CD4-positive, alpha-beta memory T cell (primary cell): ENCODE results near the gene CD22. TPM values are rescaled to one million over a fixed set of nuclear protein-coding genes. Genes with fewer than 3 reads are reported as not detected.
A peak's percentile ranks its signal among the peaks of the same experiment; 100 is the strongest.
"Not testable (repeated sequence)": the region's sequence is repeated elsewhere in the genome, so short reads cannot be mapped to it uniquely, and the experiment has no call there.

Experiments
- CTCF ChIA-PET: fragments of 350-600 bp; sonication (Branson Sonifier 250); formaldehyde crosslinking; loops from one replicate; lab custom pipeline; 2021; ENCODE audit warnings: inconsistent platforms; ENCODE audit not compliant: partially characterized antibody; lab: Charles Lee
- POLR2A ChIA-PET: fragments of 350-600 bp; sonication (Branson Sonifier 250); formaldehyde crosslinking; loops from one replicate; lab custom pipeline; 2021; ENCODE audit not compliant: partially characterized antibody; lab: Charles Lee
- DNase-seq, 5 donors: peaks; one replicate each; pipeline versions ENCODE4 v3.0.0 to v3.0.0-alpha.2; 2020 to 2022; ENCODE audit warnings: mixed read lengths in 1 of 5
- H3K27ac ChIP-seq: one replicate; pipeline ENCODE4 v1.7.0; 2013; ENCODE audit warnings: low read depth, low read length
- H3K27me3 ChIP-seq: 2 replicates; pipeline ENCODE4 v1.7.0; 2013; ENCODE audit warnings: mild to moderate bottlenecking, low read length, moderate library complexity; ENCODE audit not compliant: insufficient read depth
- H3K36me3 ChIP-seq: 2 replicates; pipeline ENCODE4 v1.7.0; 2013; ENCODE audit warnings: mild to moderate bottlenecking, low read length, moderate library complexity; ENCODE audit not compliant: insufficient read depth
- H3K4me1 ChIP-seq: 2 replicates; pipeline ENCODE4 v1.7.0; 2013; ENCODE audit warnings: mild to moderate bottlenecking, low read length, moderate library complexity; ENCODE audit not compliant: insufficient read depth
- H3K4me3 ChIP-seq, 2 donors: one replicate each; pipeline ENCODE4 v1.7.0; 2013; ENCODE audit warnings: low read length in 2 of 2, mild to moderate bottlenecking in 1 of 2
- H3K9me3 ChIP-seq, 2 donors: one replicate each; pipeline ENCODE4 v1.7.0; 2013; ENCODE audit warnings: low read length in 2 of 2, control low read depth in 1 of 2; ENCODE audit not compliant: control insufficient read depth in 1 of 2
- H3K27ac Mint-ChIP-seq, 7 donors: one replicate each; pipeline ENCODE4 v1.8.0; 2020 to 2021; ENCODE audit warnings: mixed read lengths in 7 of 7, mild to moderate bottlenecking in 6 of 7, inconsistent platforms in 3 of 7, moderate library complexity in 3 of 7
- H3K27me3 Mint-ChIP-seq, 2 donors: one replicate each; pipeline ENCODE4 v1.8.0; 2020 to 2021; ENCODE audit warnings: mixed read lengths in 2 of 2
- H3K36me3 Mint-ChIP-seq, 2 donors: one replicate each; pipeline ENCODE4 v1.8.0; 2020 to 2021; ENCODE audit warnings: mixed read lengths in 2 of 2, inconsistent platforms in 1 of 2, mild to moderate bottlenecking in 1 of 2
- H3K4me1 Mint-ChIP-seq, 4 donors: one replicate each; pipeline ENCODE4 v1.8.0; 2020 to 2021; ENCODE audit warnings: mixed read lengths in 4 of 4, mild to moderate bottlenecking in 1 of 4
- H3K4me3 Mint-ChIP-seq, 8 donors: one replicate each; pipeline ENCODE4 v1.8.0; 2020 to 2021; ENCODE audit warnings: mixed read lengths in 8 of 8, mild to moderate bottlenecking in 7 of 8, moderate library complexity in 6 of 8, inconsistent platforms in 3 of 8
- H3K9me3 Mint-ChIP-seq, 8 donors: one replicate each; pipeline ENCODE4 v1.8.0; 2020 to 2021; ENCODE audit warnings: mixed read lengths in 8 of 8, mild to moderate bottlenecking in 5 of 8, inconsistent platforms in 3 of 8, moderate library complexity in 1 of 8
- intact Hi-C: fragments of 100-400 bp; cut with micrococcal nuclease; formaldehyde crosslinking; loops from one replicate; pipeline ENCODE4 v1.15.1; 2023
- polyA plus RNA-seq, 2 donors: library from polyadenylated mRNA; unstranded; fragments of 300-500 nt; fragmentation: Illumina TruSeq; gene quantifications; one replicate each; pipeline ENCODE4 v1.2.3, GENCODE V29; 2021
- total RNA-seq, 2 experiments: library from RNA; stranded (reverse); gene quantifications; one replicate each; pipeline ENCODE4 v1.2.3, GENCODE V29; 2021

CD22 gene
- total and polyA plus RNA-seq, 4 experiments from 2014 or later, result 0.30 to 1.8 (median 0.32) TPM

DNA sequence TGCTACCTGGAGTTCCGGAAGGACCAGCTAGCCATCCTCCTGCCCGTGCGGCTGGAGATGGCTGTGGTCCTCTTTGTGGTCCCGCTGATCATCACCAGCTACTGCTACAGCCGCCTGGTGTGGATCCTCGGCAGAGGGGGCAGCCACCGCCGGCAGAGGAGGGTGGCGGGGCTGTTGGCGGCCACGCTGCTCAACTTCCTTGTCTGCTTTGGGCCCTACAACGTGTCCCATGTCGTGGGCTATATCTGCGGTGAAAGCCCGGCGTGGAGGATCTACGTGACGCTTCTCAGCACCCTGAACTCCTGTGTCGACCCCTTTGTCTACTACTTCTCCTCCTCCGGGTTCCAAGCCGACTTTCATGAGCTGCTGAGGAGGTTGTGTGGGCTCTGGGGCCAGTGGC lies 30.4 kb downstream of the CD22 start:
- intact Hi-C loops, H3K4me3 Mint-ChIP-seq, H3K9me3 ChIP-seq, H3K4me1 Mint-ChIP-seq, H3K4me3 ChIP-seq, H3K27me3 ChIP-seq, H3K36me3 Mint-ChIP-seq, H3K4me1 ChIP-seq, H3K27ac ChIP-seq, H3K27ac Mint-ChIP-seq, CTCF ChIA-PET, H3K27me3 Mint-ChIP-seq, H3K9me3 Mint-ChIP-seq, DNase-seq, POLR2A ChIA-PET, H3K36me3 ChIP-seq: not testable (repeated sequence)

DNA sequence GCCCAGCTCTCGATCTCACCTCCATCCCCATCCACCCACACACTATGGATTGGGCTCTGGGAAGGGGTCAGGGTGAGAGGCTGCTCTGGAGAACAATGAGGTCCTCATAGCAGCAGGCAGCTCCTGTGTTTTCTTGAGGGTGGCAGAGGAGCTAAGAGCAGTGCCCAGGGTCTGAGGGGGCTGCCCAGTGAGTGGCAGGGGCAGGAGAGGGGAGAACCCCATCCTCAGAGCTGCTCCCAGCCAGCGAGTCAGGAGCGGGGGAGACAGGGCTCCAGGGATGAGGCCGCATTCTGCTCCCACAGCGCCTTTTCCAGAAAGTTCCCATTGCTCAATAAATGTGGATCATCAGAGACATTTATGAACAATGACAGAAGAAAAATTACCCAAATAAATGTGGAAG lies 31.1 kb downstream of the CD22 start:
- H3K27me3 ChIP-seq, intact Hi-C loops, DNase-seq, H3K4me3 ChIP-seq, H3K36me3 ChIP-seq, H3K9me3 Mint-ChIP-seq, H3K27ac Mint-ChIP-seq, H3K4me1 Mint-ChIP-seq, POLR2A ChIA-PET, H3K27ac ChIP-seq, H3K27me3 Mint-ChIP-seq, CTCF ChIA-PET, H3K4me3 Mint-ChIP-seq, H3K4me1 ChIP-seq, H3K36me3 Mint-ChIP-seq, H3K9me3 ChIP-seq: not testable (repeated sequence)

DNA sequence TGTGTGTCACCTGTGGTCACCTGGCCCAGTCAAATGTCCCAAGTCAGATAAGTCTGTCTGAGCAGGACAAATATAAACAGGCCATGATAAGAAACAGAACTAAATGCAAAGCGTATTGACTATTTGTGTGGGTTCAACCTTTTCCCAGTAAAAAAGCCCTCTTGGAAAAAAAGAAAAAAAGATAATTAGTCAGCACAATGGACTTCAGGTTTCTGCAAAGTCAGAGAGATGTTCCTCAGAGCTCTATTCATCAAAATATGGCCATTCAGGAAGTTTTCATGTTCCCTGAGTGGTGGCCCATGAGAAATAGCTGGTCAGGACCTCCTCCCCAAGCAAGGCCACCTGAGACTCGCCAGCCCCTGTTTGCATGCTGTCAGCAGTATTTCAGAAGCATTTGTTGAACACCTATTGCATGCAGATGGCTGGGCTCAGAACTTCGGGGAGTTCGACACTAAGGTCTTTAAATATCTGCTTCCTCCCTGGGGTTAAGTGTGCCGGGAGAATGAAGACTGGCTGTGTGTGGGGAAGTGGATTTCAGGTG lies 32.0 kb downstream of the CD22 start:
- H3K9me3 Mint-ChIP-seq, result no peaks in the 10 kb centered on the region
- no peak overlapping the region for H3K27ac ChIP-seq
- no peak overlapping the region for H3K4me3 Mint-ChIP-seq
- peaks cover 9% of the 10 kb centered on the region for H3K4me1 ChIP-seq
- H3K36me3 ChIP-seq, result no peaks in the 10 kb centered on the region
- peaks cover 5 to 9% (median 9%) of the 10 kb centered on the region in 4 donors for H3K4me1 Mint-ChIP-seq
- ChIA-PET CTCF (interaction anchor here (1.5 kb wide), 1 partner anchor 8 kb away, joined by 4 read pairs; no protein-coding TSS in a partner anchor), POLR2A (no interaction called here)
- no peaks in the 10 kb centered on the region for H3K9me3 ChIP-seq
- H3K4me3 ChIP-seq, result no peak overlapping the region
- DNase-seq, result peak in 1 of 5 donors; percentile 16
- peak overlapping the region in 1 of 7 donors; percentile 42 for H3K27ac Mint-ChIP-seq
- no peaks in the 10 kb centered on the region for H3K27me3 ChIP-seq
- H3K27me3 Mint-ChIP-seq, result peaks cover 4 to 9% of the 10 kb centered on the region in 2 donors
- no peaks in the 10 kb centered on the region for H3K36me3 Mint-ChIP-seq
- intact Hi-C loops, result no loop called here

DNA sequence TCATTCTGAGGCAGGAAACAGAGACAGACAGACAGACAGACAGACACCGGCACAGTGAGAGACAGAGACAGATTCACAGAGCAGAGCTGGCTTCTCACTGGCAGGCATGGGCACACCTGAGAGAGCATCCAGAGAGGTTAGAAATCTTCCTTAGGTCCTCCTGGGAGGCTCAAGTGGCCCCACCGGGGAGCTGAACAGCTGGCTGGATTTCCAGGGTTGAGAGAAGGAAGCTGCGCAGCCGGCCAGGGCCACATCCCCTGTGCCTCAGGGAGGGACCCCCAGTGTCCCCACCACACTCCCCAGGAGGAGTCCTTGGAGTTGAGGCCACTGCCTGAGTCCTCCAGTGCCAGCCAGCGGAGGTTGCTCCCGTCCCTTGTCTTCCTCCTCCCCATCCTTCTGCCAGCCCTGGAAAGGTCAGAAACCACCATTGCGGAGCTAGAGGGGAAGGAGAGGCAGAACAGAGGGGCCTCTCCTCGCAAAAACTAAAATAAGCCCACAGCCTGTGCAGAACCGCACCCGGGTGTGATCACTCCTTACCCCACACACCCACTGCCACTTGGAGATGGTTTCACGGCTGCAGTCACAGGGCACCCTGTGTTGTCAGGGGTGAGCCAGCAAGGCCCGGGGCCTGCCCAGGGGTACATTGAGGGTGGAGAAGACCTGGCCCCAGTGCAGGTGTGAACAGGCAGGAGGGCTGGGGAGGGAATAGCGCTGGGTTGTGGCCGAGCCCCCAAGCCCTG lies 33.4 kb downstream of the CD22 start:
- H3K9me3 ChIP-seq, result no peaks in the 10 kb centered on the region
- no peaks in the 10 kb centered on the region for H3K27me3 ChIP-seq
- ChIA-PET CTCF (interaction anchor here (0.9 to 1.5 kb wide), 2 partner anchors 10 kb away, joined by 3 to 4 read pairs; no protein-coding TSS in a partner anchor), POLR2A (no interaction called here)
- Mint-ChIP-seq H3K36me3 (no peaks in the 10 kb centered on the region), H3K4me3 (no peak overlapping the region), H3K27me3 (peaks cover 4 to 9% of the 10 kb centered on the region in 2 donors), H3K27ac (no peak overlapping the region), H3K9me3 (no peaks in the 10 kb centered on the region), H3K4me1 (peaks cover 5 to 9% (median 7%) of the 10 kb centered on the region in 4 donors)
- H3K4me3 ChIP-seq, result no peak overlapping the region
- no peak overlapping the region for H3K27ac ChIP-seq
- peak in 1 of 5 donors; percentile 13 for DNase-seq
- no peaks in the 10 kb centered on the region for H3K36me3 ChIP-seq
- H3K4me1 ChIP-seq, result peaks cover 9% of the 10 kb centered on the region
- intact Hi-C loops, result no loop called here

DNA sequence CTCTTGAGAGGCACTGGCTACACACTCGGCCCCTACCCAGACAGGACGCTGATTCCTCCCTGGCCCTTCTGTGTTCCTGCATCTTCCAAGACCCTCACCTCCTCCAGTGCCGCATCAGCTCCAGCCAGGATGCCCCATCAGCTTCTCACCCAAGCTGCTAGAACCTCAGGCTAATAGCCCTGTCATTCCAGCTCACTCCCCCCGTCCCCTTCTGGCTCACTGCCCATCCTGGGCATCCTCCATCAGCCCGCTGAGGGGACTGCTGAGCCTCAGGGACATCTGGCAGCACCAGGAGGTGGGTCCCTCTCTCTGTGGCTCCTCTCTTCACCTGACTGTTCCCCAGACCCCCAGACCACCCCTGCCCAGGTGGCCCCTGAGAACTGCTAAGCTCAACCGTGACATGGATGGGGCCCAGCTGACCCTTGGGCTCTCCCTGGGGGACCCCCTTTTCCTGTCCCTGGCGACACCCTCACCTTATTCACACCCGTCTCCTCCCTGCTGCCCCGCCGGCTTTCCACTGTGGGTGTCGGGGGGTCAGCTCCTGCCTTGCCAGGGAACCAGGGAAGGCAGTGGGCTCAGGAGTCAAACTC lies 34.1 kb downstream of the CD22 start:
- no peaks in the 10 kb centered on the region for H3K27me3 ChIP-seq
- no peak overlapping the region for H3K4me3 ChIP-seq
- H3K36me3 ChIP-seq, result no peaks in the 10 kb centered on the region
- ChIA-PET CTCF (interaction anchor here (0.9 kb wide), 1 partner anchor 10 kb away, joined by 3 read pairs; no protein-coding TSS in a partner anchor), POLR2A (no interaction called here)
- DNase-seq, result no peak
- no peak overlapping the region for H3K4me3 Mint-ChIP-seq
- no peak overlapping the region for H3K27ac ChIP-seq
- intact Hi-C loops, result no loop called here
- peaks cover 3 to 4% (median 3%) of the 10 kb centered on the region in 4 donors for H3K4me1 Mint-ChIP-seq
- H3K9me3 Mint-ChIP-seq, result no peaks in the 10 kb centered on the region
- no peak overlapping the region for H3K27ac Mint-ChIP-seq
- peaks cover 3 to 7% of the 10 kb centered on the region in 2 donors for H3K27me3 Mint-ChIP-seq
- no peaks in the 10 kb centered on the region for H3K9me3 ChIP-seq
- H3K36me3 Mint-ChIP-seq, result no peaks in the 10 kb centered on the region
- H3K4me1 ChIP-seq, result peaks cover 2% of the 10 kb centered on the region

DNA sequence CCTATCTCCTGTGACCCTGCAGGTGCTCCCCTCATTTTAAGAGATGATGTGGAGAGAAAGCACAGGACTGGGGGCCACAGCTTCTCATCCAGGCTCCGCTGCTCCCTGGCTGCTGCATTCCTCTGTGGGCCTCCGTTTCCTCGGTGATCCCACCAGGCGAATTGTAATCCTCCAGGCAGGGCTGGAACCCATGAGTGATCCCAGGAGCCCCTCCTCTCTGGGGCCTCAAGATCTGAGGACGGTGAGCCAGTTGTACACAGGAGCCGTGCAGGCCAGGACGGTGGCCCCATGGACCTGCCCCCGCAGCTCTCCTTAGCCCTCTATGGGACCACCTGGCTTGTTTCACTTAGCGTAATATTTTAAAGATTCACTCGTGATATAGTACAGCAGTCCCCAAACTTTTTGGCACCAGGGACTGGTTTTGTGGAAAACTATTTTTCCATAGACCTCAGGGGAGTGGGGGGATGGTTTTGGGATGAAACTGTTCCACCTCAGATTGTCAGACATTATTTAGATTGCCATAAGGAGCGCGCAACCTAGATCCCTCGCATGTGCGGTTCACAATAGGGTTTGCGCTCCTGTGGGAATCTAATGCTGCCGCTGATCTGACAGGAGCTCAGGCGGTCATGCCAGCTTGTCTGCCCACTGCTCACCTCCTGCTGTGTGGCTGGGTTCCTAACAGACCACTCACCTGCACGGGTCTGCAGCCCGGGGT lies 34.9 kb downstream of the CD22 start:
- Mint-ChIP-seq H3K4me1 (no peaks in the 10 kb centered on the region), H3K27me3 (peaks cover 1 to 4% of the 10 kb centered on the region in 2 donors), H3K36me3 (no peaks in the 10 kb centered on the region), H3K9me3 (no peaks in the 10 kb centered on the region), H3K27ac (no peak overlapping the region), H3K4me3 (no peak overlapping the region)
- Histone ChIP-seq H3K9me3 (no peaks in the 10 kb centered on the region), H3K27ac (no peak overlapping the region), H3K36me3 (no peaks in the 10 kb centered on the region), H3K27me3 (no peaks in the 10 kb centered on the region), H3K4me3 (no peak overlapping the region), H3K4me1 (no peaks in the 10 kb centered on the region)
- ChIA-PET CTCF (no interaction called here), POLR2A (no interaction called here)
- intact Hi-C loops, result no loop called here
- DNase-seq, result no peak

DNA sequence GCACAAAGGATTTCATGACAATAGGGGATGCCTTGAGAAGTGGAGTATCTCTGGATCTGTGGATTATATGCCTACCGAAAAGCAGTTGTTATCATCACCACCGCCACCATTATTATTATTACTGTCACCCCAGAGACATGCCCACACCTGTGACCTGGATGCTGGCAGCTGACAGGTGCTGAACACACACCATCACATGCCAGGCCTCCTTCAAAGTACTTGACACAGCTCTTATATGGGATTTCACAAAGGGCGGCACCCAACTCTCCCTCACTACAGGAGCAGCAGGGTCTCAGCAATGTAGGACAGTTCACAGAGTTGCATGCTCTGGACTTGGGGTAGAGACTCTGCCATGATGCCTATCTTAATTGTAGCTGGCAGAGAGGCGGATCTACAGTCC lies 36.3 kb downstream of the CD22 start:
- H3K4me3 Mint-ChIP-seq, result no peak overlapping the region
- no peaks in the 10 kb centered on the region for H3K4me1 ChIP-seq
- no peaks in the 10 kb centered on the region for H3K27me3 ChIP-seq
- H3K27ac ChIP-seq, result no peak overlapping the region
- no peaks in the 10 kb centered on the region for H3K36me3 ChIP-seq
- H3K36me3 Mint-ChIP-seq, result no peaks in the 10 kb centered on the region
- no peaks in the 10 kb centered on the region for H3K4me1 Mint-ChIP-seq
- no peaks in the 10 kb centered on the region for H3K9me3 ChIP-seq
- DNase-seq, result no peak
- H3K27me3 Mint-ChIP-seq, result peaks cover 1 to 4% of the 10 kb centered on the region in 2 donors
- ChIA-PET CTCF (interaction anchor here (1.5 kb wide), 1 partner anchor 12 kb away, joined by 6 read pairs; no protein-coding TSS in a partner anchor), POLR2A (no interaction called here)
- intact Hi-C loops, result no loop called here
- H3K27ac Mint-ChIP-seq, result no peak overlapping the region
- no peak overlapping the region for H3K4me3 ChIP-seq
- no peaks in the 10 kb centered on the region for H3K9me3 Mint-ChIP-seq
